Panc1 (cell line): ENCODE data around the gene YBX3. TPM values are rescaled to one million over a fixed set of nuclear protein-coding genes. Genes with fewer than 3 reads are reported as not detected.

Source experiments
- ATAC-seq: fragments of 200-7000 bp; cut with Tn5 transposase; 2 replicates; pipeline ENCODE4 v1.9.1; 2020; ENCODE audit warnings: mild to moderate bottlenecking, moderate library complexity
- BruUV-seq: library from RNA; stranded (reverse); fragments of 400-500 nt; replicated peaks from 2 replicates; lab custom pipeline; 2021; lab: Mats Ljungman, UMichigan
- CTCF ChIA-PET: fragments of 300-600 bp; sonication (Branson Sonifier 250); formaldehyde crosslinking; loops from one replicate; lab custom pipeline; 2022; ENCODE audit warnings: antibody characterized with exemption; lab: Charles Lee
- POLR2A ChIA-PET: fragments of 300-600 bp; sonication (Branson Sonifier 250); formaldehyde crosslinking; loops from one replicate; lab custom pipeline; 2022; ENCODE audit warnings: antibody characterized with exemption; lab: Charles Lee
- DNase-seq: peaks from one replicate; pipeline ENCODE4 v3.0.0-alpha.2; 2010; ENCODE audit warnings: low read depth, low spot score
- H3K27ac ChIP-seq: 2 replicates; pipeline ENCODE4 v1.5.1; 2011; ENCODE audit warnings: mild to moderate bottlenecking, low read length, inconsistent platforms
- H3K27me3 ChIP-seq: fragments of 200-500 bp; sonication (Bioruptor generic); 2 replicates; pipeline ENCODE4 v1.6.0; 2014; ENCODE audit warnings: low read length, inconsistent platforms; ENCODE audit not compliant: control insufficient read depth, insufficient read depth
- H3K36me3 ChIP-seq: fragments of 200-500 bp; sonication (Bioruptor generic); 2 replicates; pipeline ENCODE4 v1.5.1; 2014; ENCODE audit warnings: inconsistent platforms, mild to moderate bottlenecking, low read length, moderate library complexity; ENCODE audit not compliant: control insufficient read depth, insufficient read depth
- H3K4me1 ChIP-seq: 2 replicates; pipeline ENCODE4 v1.5.1; 2011; ENCODE audit warnings: inconsistent platforms, mild to moderate bottlenecking, low read length, moderate library complexity; ENCODE audit not compliant: control insufficient read depth, insufficient read depth
- H3K4me3 ChIP-seq, 2 experiments: 2 replicates each; pipeline ENCODE4 v1.5.1; 2011 to 2012; ENCODE audit warnings: low read depth in 2 of 2, low read length in 2 of 2, mild to moderate bottlenecking in 2 of 2, inconsistent platforms in 1 of 2, moderate library complexity in 1 of 2
- H3K9me3 ChIP-seq: fragments of 200-500 bp; sonication (Bioruptor generic); 2 replicates; pipeline ENCODE4 v1.5.1; 2014; ENCODE audit warnings: low read depth, mild to moderate bottlenecking, inconsistent platforms, low read length, moderate library complexity; ENCODE audit not compliant: control insufficient read depth, insufficient read depth
- POLR2AphosphoS5 ChIP-seq: IDR thresholded peaks from 2 replicates; pipeline ENCODE4 v1.6.1; 2012; ENCODE audit warnings: mild to moderate bottlenecking, low read depth, low read length, moderate library complexity
- REST ChIP-seq, 2 experiments: IDR thresholded peaks; 2 replicates each; pipeline ENCODE4 v1.6.1; 2011 to 2012; ENCODE audit warnings: low read depth in 2 of 2, control low read depth in 1 of 2, low read length in 1 of 2, mild to moderate bottlenecking in 1 of 2, moderate library complexity in 1 of 2; ENCODE audit not compliant: insufficient read depth in 1 of 2
- SIN3A ChIP-seq: IDR thresholded peaks from 2 replicates; pipeline ENCODE4 v1.6.1; 2012; ENCODE audit warnings: low read depth, mild to moderate bottlenecking, low read length, moderate library complexity, borderline replicate concordance; ENCODE audit not compliant: insufficient read depth
- TCF7L2 ChIP-seq: IDR thresholded peaks from 2 replicates; pipeline ENCODE4 v1.6.1; 2011; ENCODE audit warnings: mild to moderate bottlenecking, low read depth, low read length, inconsistent platforms
- in situ Hi-C: cut with HindIII; loops from 2 replicates; pipeline ENCODE4 v1.10.0; 2016; ENCODE audit warnings: low sequenced_read_pairs, low pct_unique_long_range_greater_than_20kb
- intact Hi-C: fragments of 100-400 bp; cut with micrococcal nuclease; formaldehyde crosslinking; loops from one replicate; pipeline ENCODE4 v1.10.0; 2022; ENCODE audit not compliant: unreplicated experiment
- total RNA-seq: library from RNA; stranded (reverse); gene quantifications from one replicate; pipeline ENCODE4 v1.2.1, GENCODE V29; 2021; ENCODE audit not compliant: unreplicated experiment
- TF ChIP-seq, protein P1 (sequence below): fragments of 450-650 bp; IDR thresholded peaks from 2 replicates; pipeline ENCODE4 v1.5.1; 2017; ENCODE audit warnings: mild to moderate bottlenecking

Gene YBX3
- total RNA-seq, 1 experiment from 2014 or later = 155 TPM

- ATAC-seq (0 out of 2 replicates have a peak, but pooled peaks have one; percentile 8), DNase-seq (no peak)
- Histone ChIP-seq H3K27me3 (no peaks in the 10 kb centered on the region), H3K27ac (peak overlapping the region; percentile 66), H3K9me3 (no peaks in the 10 kb centered on the region), H3K36me3 (peaks cover 26% of the 10 kb centered on the region), H3K4me1 (peaks cover 51% of the 10 kb centered on the region), H3K4me3 (no peak overlapping the region)
- ChIA-PET POLR2A (no interaction called here), CTCF (no interaction called here)
- intact Hi-C loops (no loop called here), in situ Hi-C loops (no loop called here)
- BruUV-seq = no TSS peak
- TF ChIP-seq REST (IDR thresholded peaks at IDR 0.05; ENCODE audit: insufficient read depth in 1 of 2, low read depth in 2 of 2, low read length in 1 of 2) = no peak
- no peak for TF ChIP-seq TCF7L2
- no peak for TF ChIP-seq POLR2AphosphoS5
- TF ChIP-seq, protein P1, sequence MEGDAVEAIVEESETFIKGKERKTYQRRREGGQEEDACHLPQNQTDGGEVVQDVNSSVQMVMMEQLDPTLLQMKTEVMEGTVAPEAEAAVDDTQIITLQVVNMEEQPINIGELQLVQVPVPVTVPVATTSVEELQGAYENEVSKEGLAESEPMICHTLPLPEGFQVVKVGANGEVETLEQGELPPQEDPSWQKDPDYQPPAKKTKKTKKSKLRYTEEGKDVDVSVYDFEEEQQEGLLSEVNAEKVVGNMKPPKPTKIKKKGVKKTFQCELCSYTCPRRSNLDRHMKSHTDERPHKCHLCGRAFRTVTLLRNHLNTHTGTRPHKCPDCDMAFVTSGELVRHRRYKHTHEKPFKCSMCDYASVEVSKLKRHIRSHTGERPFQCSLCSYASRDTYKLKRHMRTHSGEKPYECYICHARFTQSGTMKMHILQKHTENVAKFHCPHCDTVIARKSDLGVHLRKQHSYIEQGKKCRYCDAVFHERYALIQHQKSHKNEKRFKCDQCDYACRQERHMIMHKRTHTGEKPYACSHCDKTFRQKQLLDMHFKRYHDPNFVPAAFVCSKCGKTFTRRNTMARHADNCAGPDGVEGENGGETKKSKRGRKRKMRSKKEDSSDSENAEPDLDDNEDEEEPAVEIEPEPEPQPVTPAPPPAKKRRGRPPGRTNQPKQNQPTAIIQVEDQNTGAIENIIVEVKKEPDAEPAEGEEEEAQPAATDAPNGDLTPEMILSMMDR = no peak
- no peak for TF ChIP-seq SIN3A
Observed at GRCh38 chr12:10716277-10716676, 6.8 kb downstream of the YBX3 start.

GRCh38 chr12:10715491-10715890 lies 7.6 kb downstream of the YBX3 start:
- in situ Hi-C loops = no loop called here
- Histone ChIP-seq H3K9me3 (no peaks in the 10 kb centered on the region), H3K4me1 (peaks cover 45% of the 10 kb centered on the region), H3K4me3 (no peak overlapping the region), H3K27ac (peak overlapping the region; percentile 66; the same call in 1 of the 2 replicates), H3K27me3 (no peaks in the 10 kb centered on the region), H3K36me3 (peaks cover 31% of the 10 kb centered on the region)
- no peak for DNase-seq
- no peak for TF ChIP-seq TCF7L2
- TF ChIP-seq REST (IDR thresholded peaks at IDR 0.05; ENCODE audit: insufficient read depth in 1 of 2, low read depth in 2 of 2, low read length in 1 of 2) = no peak
- no peak for TF ChIP-seq POLR2AphosphoS5
- no peak for TF ChIP-seq SIN3A
- TF ChIP-seq, protein P1 = no peak
- ChIA-PET POLR2A (no interaction called here), CTCF (no interaction called here)
- intact Hi-C loops = no loop called here
- ATAC-seq = no peak
- no TSS peak for BruUV-seq
